GM19455 (cell line): ENCODE measurements around the gene SPZ1.
"Not testable (repeated sequence)": the region's sequence is repeated elsewhere in the genome, so short reads cannot be mapped to it uniquely, and the experiment has no call there.

Experiments used
- ATAC-seq: cut with Tn5 transposase; IDR thresholded peaks from one replicate; pipeline ENCODE4 v1.9.1; 2021; ENCODE audit not compliant: unreplicated experiment

SPZ1 gene

GRCh38 chr5:80319702-80320101 is at the start of gene SPZ1:
Gene SPZ1 (plus strand): TSS chr5:80320002. CDS start chr5:80320216, 214 bp downstream.
- ATAC-seq, result no peak

GRCh38 chr5:80270543-80270942 is 49.3 kb upstream of the SPZ1 start:
- ATAC-seq, result not testable (repeated sequence)

- ATAC-seq, result no peak
Observed at GRCh38 chr5:80275347-80275746, 44.5 kb upstream of the SPZ1 start.

- no peak for ATAC-seq
Observed at GRCh38 chr5:80276186-80276585, 43.6 kb upstream of the SPZ1 start.

GRCh38 chr5:80277191-80277590 is 42.6 kb upstream of the SPZ1 start:
- ATAC-seq, result no peak

- no peak for ATAC-seq
Observed at GRCh38 chr5:80282054-80282453, 37.7 kb upstream of the SPZ1 start.

GRCh38 chr5:80283360-80283759 is 36.4 kb upstream of the SPZ1 start:
- no peak for ATAC-seq

- ATAC-seq, result no peak
Observed at GRCh38 chr5:80284720-80285119, 35.1 kb upstream of the SPZ1 start.

GRCh38 chr5:80288177-80288576 is 31.6 kb upstream of the SPZ1 start:
- no peak for ATAC-seq

GRCh38 chr5:80289320-80289719 is 30.5 kb upstream of the SPZ1 start:
- ATAC-seq, result no peak

- no peak for ATAC-seq
Observed at GRCh38 chr5:80291761-80292160, 28.0 kb upstream of the SPZ1 start.

- no peak for ATAC-seq
Observed at GRCh38 chr5:80296121-80296520, 23.7 kb upstream of the SPZ1 start.

- ATAC-seq, result no peak
Observed at GRCh38 chr5:80299601-80300000, 20.2 kb upstream of the SPZ1 start.

- no peak for ATAC-seq
Observed at GRCh38 chr5:80300125-80300524, 19.7 kb upstream of the SPZ1 start.

GRCh38 chr5:80300796-80301195 is 19.0 kb upstream of the SPZ1 start:
- not testable (repeated sequence) for ATAC-seq

GRCh38 chr5:80301342-80301741 is 18.5 kb upstream of the SPZ1 start:
- not testable (repeated sequence) for ATAC-seq

GRCh38 chr5:80302636-80303035 is 17.2 kb upstream of the SPZ1 start:
- no peak for ATAC-seq

GRCh38 chr5:80308526-80308925 is 11.3 kb upstream of the SPZ1 start:
- no peak for ATAC-seq

GRCh38 chr5:80309871-80310665 is 9.7 kb upstream of the SPZ1 start:
- no peak for ATAC-seq

- ATAC-seq, result no peak
Observed at GRCh38 chr5:80315244-80315643, 4.6 kb upstream of the SPZ1 start.

- no peak for ATAC-seq
Observed at GRCh38 chr5:80318212-80318611, 1.6 kb upstream of the SPZ1 start.

GRCh38 chr5:80324912-80325311 is 5.1 kb downstream of the SPZ1 start:
- ATAC-seq, result no peak

- no peak for ATAC-seq
Observed at GRCh38 chr5:80326468-80326867, 6.7 kb downstream of the SPZ1 start.
